Left renal pelvis (tissue), 4 donors: Measurements from ENCODE around the gene SPAM1. TPM values are rescaled to one million over a fixed set of nuclear protein-coding genes. Genes with fewer than 3 reads are reported as not detected.

Experiments
- polyA plus RNA-seq, 4 donors: library from polyadenylated mRNA; unstranded; fragments of 120-200 nt; gene quantifications; one replicate each; pipeline ENCODE4 v1.2.1, GENCODE V29; 2013; ENCODE audit not compliant: insufficient read length in 4 of 4

Gene SPAM1
- polyA plus RNA-seq, 4 donors = not detected

Other genes with a start within 250 kb of the SPAM1 start
- gene WASL, start 176.2 kb upstream of the SPAM1 start, polyA plus RNA-seq = 10 to 100 TPM; 74.2 to 96.6 (median 81.2) TPM
- under 1 TPM in 3 of 4 donors, not detected in 1; 0.08 to 0.32 (median 0.30) TPM for gene HYAL4, start 80.1 kb upstream of the SPAM1 start, polyA plus RNA-seq
- under 1 TPM; 0.08 to 0.53 (median 0.14) TPM for gene TMEM229A, start 107.8 kb downstream of the SPAM1 start, polyA plus RNA-seq